A673 (cell line): ENCODE data around the gene C20orf144.

Experiments
- CTCF ChIP-seq: fragments of 300-800, 200-600 bp; sonication (generic); conservative IDR thresholded peaks from 2 replicates; pipeline ENCODE4 v1.5.1; 2017; ENCODE audit warnings: low read depth, mild to moderate bottlenecking, antibody characterized with exemption, low read length, moderate library complexity, mixed read lengths
- EZH2 ChIP-seq: fragments of 200-600 bp; sonication (generic); IDR thresholded peaks from 2 replicates; pipeline ENCODE4 v1.6.1; 2017; ENCODE audit warnings: borderline replicate concordance, low read depth, mild to moderate bottlenecking, mixed read lengths, antibody characterized with exemption, low read length; ENCODE audit not compliant: poor library complexity, severe bottlenecking

DNA sequence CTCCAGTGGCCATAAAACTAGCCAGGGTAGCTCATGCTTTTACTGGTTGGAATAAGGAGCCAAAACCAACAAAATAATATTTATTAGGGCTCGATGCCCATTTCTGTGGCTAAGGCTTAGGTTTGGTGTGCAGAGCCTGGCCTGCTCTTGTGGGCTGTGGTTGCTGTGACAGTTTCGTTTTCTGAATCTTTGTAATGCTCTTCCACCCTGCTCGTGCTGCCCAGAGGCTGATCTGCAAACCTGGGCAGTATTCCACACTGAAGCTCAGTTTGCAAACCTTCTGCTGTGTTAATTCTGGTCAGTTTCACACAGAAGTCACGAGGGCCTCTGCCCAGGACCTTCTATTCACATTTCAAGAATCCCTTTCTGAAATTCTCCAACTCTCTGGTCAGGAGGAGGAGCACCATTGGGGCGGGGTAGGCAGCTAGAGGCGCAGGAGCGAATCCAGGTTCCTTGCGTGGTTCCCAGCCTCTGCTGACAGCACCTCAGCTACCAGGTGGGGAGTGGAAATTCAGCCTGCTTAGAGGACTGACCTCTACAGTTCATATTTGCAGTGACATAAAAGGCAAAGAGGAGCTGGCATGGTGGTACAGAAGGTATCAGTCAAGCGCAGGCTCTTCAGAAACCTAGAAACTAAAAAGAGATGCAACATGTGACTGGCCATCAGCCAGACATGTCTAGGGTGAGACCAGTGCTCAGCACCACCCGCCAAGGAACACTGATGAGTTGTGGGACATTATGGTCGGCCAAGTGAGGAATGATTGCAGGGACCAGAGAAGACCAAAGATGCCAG, 14.3 kb upstream of the C20orf144 start:
- TF ChIP-seq CTCF (no peak), EZH2 (no peak)
